T-helper 2 cell (primary cell): ENCODE results near the gene GBGT1.
A peak's percentile ranks its signal among the peaks of the same experiment; 100 is the strongest.
"Not testable (repeated sequence)": the region's sequence is repeated elsewhere in the genome, so short reads cannot be mapped to it uniquely, and the experiment has no call there.

Experiments used
- DNase-seq, 5 experiments: peaks; one replicate each; pipeline versions ENCODE4 v3.0.0 to v3.0.0-alpha.2; 2012 to 2022
- total RNA-seq, 2 donors: gene quantifications; one replicate each; lab custom pipeline; 2026; lab: John Stamatoyannopoulos, UW

Gene GBGT1
- 1.0 to 1.2 reads per million in 2 donors for total RNA-seq

GRCh38 chr9:133163504-133164172 is at the start of gene GBGT1:
Gene GBGT1, minus strand, starts transcription at chr9:133163914. Its CDS starts 1,502 bp downstream, at chr9:133162412.
- DNase-seq = peak in 1 of 5 experiments; percentile 36

GRCh38 chr9:133210609-133211008 is 46.9 kb upstream of the GBGT1 start:
- no peak for DNase-seq

GRCh38 chr9:133210202-133210532 is 46.5 kb upstream of the GBGT1 start:
- DNase-seq = no peak

GRCh38 chr9:133209327-133210201 is 45.9 kb upstream of the GBGT1 start:
- not testable (repeated sequence) for DNase-seq

GRCh38 chr9:133208880-133209300 is 45.2 kb upstream of the GBGT1 start, which contains the start of gene OBP2B:
Gene OBP2B, minus strand, starts transcription at chr9:133209250. Its CDS starts 51 bp downstream, at chr9:133209199.
- DNase-seq = not testable (repeated sequence)

- not testable (repeated sequence) for DNase-seq
Observed at GRCh38 chr9:133208171-133208879, 44.6 kb upstream of the GBGT1 start.

- no peak for DNase-seq
Observed at GRCh38 chr9:133207540-133208170, 43.9 kb upstream of the GBGT1 start.

- no peak for DNase-seq
Observed at GRCh38 chr9:133207021-133207531, 43.4 kb upstream of the GBGT1 start.

- no peak for DNase-seq
Observed at GRCh38 chr9:133205996-133206931, 42.5 kb upstream of the GBGT1 start.

- not testable (repeated sequence) for DNase-seq
Observed at GRCh38 chr9:133205481-133205887, 41.8 kb upstream of the GBGT1 start.

GRCh38 chr9:133204993-133205336 is 41.3 kb upstream of the GBGT1 start:
- DNase-seq = no peak

- DNase-seq = no peak
Observed at GRCh38 chr9:133204335-133204992, 40.8 kb upstream of the GBGT1 start.

- no peak for DNase-seq
Observed at GRCh38 chr9:133203506-133204075, 39.9 kb upstream of the GBGT1 start.

GRCh38 chr9:133202688-133203453 is 39.2 kb upstream of the GBGT1 start:
- DNase-seq = no peak

- DNase-seq = no peak
Observed at GRCh38 chr9:133202145-133202513, 38.4 kb upstream of the GBGT1 start.

GRCh38 chr9:133201424-133202144 is 37.9 kb upstream of the GBGT1 start:
- DNase-seq = no peak

- DNase-seq = no peak
Observed at GRCh38 chr9:133200631-133201030, 36.9 kb upstream of the GBGT1 start.

- DNase-seq = peak in 1 of 5 experiments; percentile 53
Observed at GRCh38 chr9:133199648-133200321, 36.1 kb upstream of the GBGT1 start.
